ENCODE data around the gene OPCML.

OPCML gene

GRCh38 chr11:132771746-132772145 lies 760.6 kb downstream of the OPCML start:
- no peak for DNase-seq

- DNase-seq = no peak
These were observed 761.3 kb downstream of the OPCML start for GRCh38 chr11:132770829-132771530.

- DNase-seq = no peak
These were observed 768.8 kb downstream of the OPCML start for GRCh38 chr11:132763503-132763902.

- DNase-seq = no peak
These were observed 776.4 kb downstream of the OPCML start for GRCh38 chr11:132755934-132756333.

GRCh38 chr11:132751516-132752250 lies 780.6 kb downstream of the OPCML start:
- DNase-seq = no peak

GRCh38 chr11:132746305-132746704 lies 786.0 kb downstream of the OPCML start:
- no peak for DNase-seq

GRCh38 chr11:132745306-132745705 lies 787.0 kb downstream of the OPCML start:
- DNase-seq = no peak

- no peak for DNase-seq
These were observed 787.5 kb downstream of the OPCML start for GRCh38 chr11:132744771-132745170.

- DNase-seq = no peak
These were observed 788.7 kb downstream of the OPCML start for GRCh38 chr11:132743601-132744000.

GRCh38 chr11:132742929-132743328 lies 789.4 kb downstream of the OPCML start:
- DNase-seq = no peak

- DNase-seq = no peak
These were observed 798.1 kb downstream of the OPCML start for GRCh38 chr11:132734217-132734616.

- no peak for DNase-seq
These were observed 804.3 kb downstream of the OPCML start for GRCh38 chr11:132728026-132728425.

GRCh38 chr11:132721526-132721925 lies 810.8 kb downstream of the OPCML start:
- no peak for DNase-seq

GRCh38 chr11:132719684-132720083 lies 812.6 kb downstream of the OPCML start:
- no peak for DNase-seq

- no peak for DNase-seq
These were observed 813.3 kb downstream of the OPCML start for GRCh38 chr11:132718711-132719671.

- DNase-seq = no peak
These were observed 814.5 kb downstream of the OPCML start for GRCh38 chr11:132717824-132718223.

GRCh38 chr11:132716037-132716436 lies 816.3 kb downstream of the OPCML start:
- DNase-seq = no peak

GRCh38 chr11:132714859-132715440 lies 817.4 kb downstream of the OPCML start:
- DNase-seq = no peak

- no peak for DNase-seq
These were observed 819.8 kb downstream of the OPCML start for GRCh38 chr11:132712466-132712865.

- DNase-seq = no peak
These were observed 827.4 kb downstream of the OPCML start for GRCh38 chr11:132704781-132705375.

GRCh38 chr11:132692891-132693290 lies 839.4 kb downstream of the OPCML start:
- no peak for DNase-seq

- no peak for DNase-seq
These were observed 840.3 kb downstream of the OPCML start for GRCh38 chr11:132691848-132692550.

Measured in NCI-H1436 (cell line).